GM12872 (cell line): Measurements from ENCODE around the gene HDAC4.

Source experiments
- TF ChIP-seq, protein P1 (sequence below): IDR thresholded peaks from 3 replicates; pipeline ENCODE4 v1.5.1; 2011; ENCODE audit warnings: low read depth, mild to moderate bottlenecking, low read length, moderate library complexity; ENCODE audit not compliant: insufficient read depth

Gene HDAC4

DNA sequence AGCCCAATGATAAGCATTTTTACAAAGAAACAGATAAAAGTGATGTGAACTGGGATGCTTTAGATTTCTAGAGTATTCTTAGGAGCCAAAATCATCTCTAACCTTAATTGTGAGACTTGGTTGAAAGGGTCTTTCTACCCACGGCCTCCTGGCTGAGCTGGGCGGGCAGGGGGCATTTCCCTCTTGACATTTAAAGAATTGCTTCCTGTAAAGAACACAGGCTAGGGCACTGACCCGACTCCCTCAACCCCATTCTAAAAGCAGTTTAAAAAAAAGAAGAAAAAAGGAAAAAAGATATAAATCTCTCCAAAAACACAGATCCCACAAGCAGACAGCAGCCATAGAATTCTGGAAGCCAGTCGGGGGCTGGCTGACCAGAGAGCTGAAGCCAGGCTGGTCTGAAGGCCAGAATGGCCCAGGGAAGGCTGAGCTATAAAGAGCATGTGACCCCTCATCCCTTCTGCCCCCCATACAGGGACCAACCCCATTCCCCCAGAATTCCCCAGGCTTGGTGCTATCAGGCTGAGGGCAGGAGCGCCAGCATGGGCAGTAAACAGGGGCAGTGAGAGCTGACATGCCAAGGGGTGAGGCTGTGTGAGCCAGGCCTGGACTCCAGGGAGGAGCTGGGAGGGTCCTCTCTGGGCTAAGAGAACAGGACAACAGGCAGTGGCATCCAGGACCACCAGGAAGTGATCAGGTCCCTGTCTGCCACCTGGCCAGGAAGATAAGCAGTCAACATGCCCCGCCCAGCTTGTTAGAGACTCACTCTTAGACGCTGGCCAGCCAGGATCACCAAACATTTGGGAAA lies 188.5 kb downstream of the HDAC4 start:
- TF ChIP-seq, protein P1, sequence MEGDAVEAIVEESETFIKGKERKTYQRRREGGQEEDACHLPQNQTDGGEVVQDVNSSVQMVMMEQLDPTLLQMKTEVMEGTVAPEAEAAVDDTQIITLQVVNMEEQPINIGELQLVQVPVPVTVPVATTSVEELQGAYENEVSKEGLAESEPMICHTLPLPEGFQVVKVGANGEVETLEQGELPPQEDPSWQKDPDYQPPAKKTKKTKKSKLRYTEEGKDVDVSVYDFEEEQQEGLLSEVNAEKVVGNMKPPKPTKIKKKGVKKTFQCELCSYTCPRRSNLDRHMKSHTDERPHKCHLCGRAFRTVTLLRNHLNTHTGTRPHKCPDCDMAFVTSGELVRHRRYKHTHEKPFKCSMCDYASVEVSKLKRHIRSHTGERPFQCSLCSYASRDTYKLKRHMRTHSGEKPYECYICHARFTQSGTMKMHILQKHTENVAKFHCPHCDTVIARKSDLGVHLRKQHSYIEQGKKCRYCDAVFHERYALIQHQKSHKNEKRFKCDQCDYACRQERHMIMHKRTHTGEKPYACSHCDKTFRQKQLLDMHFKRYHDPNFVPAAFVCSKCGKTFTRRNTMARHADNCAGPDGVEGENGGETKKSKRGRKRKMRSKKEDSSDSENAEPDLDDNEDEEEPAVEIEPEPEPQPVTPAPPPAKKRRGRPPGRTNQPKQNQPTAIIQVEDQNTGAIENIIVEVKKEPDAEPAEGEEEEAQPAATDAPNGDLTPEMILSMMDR: no peak

DNA sequence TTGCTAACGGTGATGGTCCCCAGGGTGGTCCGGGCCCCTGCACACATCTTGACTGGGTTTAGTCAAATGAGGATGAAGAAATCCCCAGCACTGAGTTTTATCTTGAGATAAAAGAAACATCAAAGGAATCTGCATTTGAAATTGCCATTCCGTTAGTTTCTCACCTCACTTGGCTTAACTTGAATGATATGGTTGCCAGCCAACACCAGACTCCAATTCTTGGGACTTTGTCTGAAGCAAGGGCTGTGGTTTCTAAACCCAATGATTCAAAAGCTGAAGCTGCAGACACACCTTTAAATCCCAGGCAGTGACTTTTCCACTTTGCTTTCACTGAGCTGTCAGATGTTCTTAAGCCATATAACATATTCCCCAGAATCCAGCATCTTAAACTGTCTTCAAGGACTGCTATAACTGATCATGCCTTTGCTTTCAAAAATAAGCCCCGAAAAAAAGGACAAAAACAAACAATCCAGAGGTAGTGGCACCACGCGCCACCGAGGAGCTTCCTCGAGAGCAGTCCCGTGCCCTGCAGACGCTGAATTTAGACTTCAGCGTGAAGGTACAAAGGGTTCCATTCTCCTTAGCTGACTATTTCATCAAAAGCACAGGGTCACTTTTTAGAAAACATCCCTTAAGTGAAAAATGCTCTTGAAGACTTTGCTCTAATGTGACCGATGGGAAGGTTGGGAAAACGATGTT lies 189.3 kb downstream of the HDAC4 start:
- TF ChIP-seq, protein P1: no peak

DNA sequence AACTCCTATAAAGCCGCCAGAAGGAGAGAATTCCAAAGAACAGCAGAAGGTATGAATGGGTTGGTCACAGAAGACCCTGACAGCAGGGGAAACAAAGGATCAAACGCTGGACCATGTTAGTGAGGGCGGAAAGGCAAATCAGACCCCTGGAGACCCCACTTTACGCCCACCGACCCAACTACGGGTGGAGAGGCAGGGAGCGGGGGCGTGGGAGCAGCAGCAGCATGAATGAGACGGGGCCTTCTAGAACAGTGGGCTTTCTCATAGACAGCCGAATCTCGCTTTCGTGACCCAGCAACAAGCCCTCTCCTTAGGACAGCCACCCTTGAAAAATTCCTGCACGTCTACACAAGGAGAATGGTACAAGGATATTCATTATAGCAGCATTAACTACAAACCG lies 191.0 kb downstream of the HDAC4 start:
- TF ChIP-seq, protein P1: no peak

DNA sequence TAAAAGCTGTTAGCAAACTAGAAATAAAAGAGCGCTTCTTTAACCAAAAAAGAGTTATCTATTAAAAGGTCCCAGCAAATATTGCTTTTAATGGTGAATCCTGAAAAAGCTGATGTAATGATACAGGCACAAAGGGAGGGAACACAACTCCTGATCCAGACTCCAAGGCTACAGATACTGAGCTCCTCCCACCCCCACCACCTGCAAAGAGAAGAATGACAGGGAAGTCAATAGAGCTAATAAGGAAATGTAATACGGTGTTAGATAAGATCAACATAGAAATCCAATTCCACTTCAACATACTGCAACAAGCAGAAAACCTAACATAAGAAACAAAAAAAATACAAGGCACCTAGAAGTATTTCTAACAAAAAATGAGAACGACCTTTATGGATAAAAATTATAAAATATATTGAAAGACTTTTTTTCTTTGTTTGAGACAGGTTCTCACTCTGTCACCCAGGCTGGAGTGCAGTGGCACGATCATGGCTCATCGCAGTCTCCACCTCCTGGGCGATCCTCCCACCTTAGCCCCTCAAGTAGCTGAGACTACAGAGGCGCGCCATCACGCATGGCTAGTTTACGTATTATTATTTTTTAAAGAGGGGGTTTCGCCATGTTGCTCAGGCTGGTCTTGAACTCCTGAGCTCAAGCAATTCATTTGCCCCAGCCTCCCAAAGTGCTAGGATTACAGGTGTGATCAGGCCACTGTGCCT lies 192.2 kb downstream of the HDAC4 start:
- TF ChIP-seq, protein P1: no peak

DNA sequence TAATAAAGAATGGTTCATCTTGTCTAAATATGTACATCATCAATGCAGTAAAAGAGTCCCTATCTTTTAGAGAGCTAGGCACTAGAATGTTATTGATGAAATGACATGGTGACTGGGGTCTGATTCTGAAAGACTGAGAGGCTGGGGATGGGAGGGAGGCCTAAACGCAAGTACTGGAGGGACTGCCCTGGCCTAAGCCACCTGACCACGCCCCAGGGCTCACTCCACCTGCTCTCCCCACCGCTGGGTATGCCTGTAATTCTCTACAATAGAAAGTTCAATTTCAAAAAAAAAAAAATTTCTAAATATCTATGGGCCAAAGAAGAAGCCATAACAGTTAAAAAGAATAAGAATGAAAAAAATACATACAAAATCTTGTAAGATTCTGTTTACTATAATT lies 194.0 kb downstream of the HDAC4 start:
- TF ChIP-seq, protein P1: no peak

DNA sequence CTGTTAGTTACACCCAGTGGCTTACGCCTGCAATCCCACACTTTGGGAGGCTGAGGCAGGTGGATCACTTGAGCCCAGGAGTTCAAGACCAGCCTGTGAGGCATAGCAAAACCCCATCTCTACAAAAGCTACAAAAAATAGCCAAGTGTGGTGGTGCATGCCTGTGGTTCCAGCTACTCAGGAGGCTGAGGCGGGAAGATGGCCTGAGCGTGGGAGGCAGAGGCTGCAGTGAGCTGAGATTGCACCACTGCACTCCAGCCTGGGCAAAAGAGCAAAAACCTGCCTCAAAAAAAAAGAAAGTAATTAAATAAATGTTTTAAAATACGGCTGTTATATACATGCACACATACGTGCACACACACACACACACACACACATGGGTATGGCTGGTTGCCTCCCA lies 194.8 kb downstream of the HDAC4 start:
- TF ChIP-seq, protein P1: no peak

DNA sequence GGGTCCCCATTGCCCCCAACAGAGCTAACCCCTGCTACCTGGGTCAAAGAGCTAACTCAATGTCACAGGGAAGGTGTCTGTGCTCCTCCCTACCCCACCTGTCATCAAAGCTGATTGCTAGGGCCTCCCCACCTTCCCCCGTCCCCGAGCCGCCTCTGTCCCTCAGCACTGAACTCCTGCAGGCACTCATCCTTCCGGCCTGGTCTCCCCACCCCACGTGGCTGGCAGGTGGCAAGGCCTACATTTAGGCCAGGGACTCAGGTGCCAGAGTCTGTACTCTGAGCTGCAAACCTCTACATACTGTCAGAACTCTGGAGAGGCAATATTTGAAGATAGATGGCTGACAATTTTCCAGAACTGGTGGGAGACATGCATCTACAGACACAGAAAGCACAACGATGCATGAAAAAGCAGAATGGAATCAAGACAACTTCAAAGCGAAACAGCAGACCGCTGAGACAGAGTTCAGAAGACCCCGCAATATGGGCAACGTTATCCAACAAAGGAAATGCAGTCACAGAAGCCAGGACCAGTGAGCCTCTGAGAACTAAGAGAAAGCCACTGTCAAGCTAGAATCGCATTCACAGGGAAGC lies 195.8 kb downstream of the HDAC4 start:
- TF ChIP-seq, protein P1: no peak
